T-helper 9 cell (primary cell): ENCODE data around the gene UBAC2.

ENCODE experiments used
- DNase-seq: peaks from one replicate; pipeline ENCODE4 v3.0.0-alpha.2; 2020

The UBAC2 gene

DNA sequence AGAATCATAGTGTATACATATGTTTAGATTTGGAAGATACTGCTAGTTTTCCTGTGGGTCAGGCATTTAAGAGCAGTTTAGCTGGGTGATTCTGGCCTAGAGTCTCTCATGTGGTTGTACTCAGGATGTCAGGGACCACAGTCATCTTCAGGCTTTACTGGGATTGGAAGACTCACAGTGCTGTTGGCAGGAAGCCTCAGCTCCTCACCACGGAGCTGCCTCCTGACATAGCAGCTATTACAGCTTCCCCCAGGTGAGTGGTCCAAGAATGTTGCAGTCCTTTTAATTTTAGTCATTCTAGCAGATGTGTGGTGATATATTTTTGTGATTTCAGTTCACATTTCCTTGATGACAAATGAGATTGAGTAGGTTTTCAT lies 74.4 kb downstream of the UBAC2 start:
- DNase-seq, result no peak

DNA sequence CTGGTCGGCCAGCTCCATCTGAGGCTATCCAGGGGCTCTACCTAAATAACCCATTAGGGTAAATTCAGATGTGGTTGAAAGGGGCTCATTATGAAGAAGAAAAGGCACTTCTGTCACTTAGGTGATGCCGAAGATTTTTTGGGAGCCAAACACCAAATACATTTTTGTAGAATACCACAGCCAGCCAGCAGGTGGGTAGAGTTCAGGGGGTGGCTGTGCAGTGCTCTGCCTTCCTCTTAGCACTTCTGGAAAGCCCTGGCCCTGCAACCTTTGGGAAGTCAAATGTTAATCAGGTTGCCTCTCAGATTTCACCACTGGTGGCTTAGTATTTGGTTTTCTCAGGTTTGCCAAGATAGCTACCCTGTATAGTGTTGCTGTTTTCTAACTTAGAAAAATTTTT lies 76.1 kb downstream of the UBAC2 start:
- DNase-seq, result no peak

DNA sequence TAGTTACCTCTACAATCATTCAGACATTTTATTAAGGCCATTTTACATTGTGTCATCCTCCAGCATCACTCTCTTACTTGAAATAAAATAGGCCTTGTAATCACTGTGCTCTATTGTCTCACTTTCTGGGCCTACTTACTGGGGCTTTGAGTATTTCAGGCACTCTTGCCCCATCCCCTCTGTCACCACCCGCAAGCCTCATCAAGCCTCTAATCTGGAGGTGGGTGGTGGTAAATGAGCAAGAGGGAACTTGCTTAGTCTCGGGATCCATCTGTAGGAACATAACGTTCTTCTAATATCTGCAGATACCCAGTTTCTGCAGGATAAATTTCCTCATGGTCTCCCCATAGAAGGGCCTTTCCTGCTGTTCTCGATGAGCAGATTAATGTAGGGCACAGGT lies 77.0 kb downstream of the UBAC2 start:
- DNase-seq, result no peak

DNA sequence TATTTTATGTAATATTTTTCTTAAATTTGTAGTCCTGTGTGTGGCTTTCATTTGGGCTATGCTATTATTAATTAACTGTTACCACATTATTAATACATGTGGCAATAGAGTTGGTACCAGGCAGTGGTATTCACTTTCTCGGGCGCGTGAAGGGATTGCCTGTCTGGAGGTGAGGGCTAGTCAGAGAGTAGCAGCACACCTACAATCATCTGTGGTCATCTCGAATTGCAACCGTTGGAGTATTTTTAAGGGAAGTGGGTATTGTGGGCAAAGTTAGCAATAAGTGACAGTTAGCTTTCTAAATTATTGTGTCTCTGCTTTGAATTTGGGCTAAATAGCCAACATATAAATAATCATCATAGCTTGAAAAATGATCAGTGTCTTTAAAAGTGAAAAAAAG lies 77.5 kb downstream of the UBAC2 start:
- DNase-seq, result no peak

DNA sequence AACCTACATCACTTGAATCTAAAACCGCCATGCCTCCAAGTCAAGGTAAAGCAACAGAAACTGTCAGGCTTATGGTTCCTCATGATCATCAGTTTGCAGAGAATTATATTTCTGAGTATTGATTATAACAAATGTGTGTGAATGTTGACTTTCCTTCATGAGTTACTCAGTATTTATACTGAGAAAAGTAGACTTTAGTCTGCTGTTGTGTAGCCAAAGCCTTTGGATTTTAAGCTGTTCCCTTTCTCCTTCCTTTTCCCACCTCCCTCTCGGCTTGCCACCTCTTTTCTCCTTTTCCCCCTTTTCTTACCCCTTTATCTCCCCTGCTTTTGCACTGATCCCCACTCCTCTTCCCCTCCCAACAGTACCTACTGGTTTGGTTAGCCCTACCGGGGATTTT lies 78.2 kb downstream of the UBAC2 start:
- DNase-seq, result no peak

DNA sequence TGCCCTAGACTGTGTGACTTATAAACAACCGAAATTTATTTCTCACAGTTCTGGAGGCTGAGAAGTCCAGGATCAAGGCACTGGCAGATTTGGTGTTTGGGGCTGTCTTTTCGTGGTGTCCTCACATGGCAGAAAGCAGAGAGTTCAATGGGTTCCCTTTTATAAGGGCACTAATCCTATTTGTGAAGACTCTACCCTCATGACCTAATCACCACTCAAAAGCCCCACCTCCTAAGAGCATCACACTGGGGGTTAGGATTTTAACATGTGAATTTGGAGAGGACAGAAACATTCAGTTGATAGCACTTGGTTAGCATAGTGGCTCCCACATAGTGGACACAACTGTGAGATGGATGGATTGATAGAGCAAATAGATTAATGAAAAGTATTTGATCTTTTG lies 79.0 kb downstream of the UBAC2 start:
- no peak for DNase-seq

DNA sequence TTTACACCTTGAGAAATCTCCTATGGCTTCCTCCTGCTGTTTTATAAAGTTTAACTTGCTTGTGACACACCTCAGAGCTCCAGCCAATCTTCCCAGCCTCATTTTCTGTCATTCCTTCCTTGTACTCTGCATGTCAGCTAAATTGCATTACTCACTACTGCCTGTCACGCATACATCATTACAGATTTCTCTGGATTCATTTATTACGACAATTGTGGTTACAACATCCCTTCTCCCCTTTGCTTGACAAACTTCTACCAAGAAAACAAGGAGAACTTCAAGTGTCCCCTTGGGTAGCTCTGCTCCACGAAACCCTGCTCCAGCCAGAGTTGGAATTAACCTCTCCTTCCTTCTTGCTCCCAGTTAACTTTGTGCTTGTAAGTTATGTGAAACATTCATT lies 79.5 kb downstream of the UBAC2 start:
- no peak for DNase-seq

DNA sequence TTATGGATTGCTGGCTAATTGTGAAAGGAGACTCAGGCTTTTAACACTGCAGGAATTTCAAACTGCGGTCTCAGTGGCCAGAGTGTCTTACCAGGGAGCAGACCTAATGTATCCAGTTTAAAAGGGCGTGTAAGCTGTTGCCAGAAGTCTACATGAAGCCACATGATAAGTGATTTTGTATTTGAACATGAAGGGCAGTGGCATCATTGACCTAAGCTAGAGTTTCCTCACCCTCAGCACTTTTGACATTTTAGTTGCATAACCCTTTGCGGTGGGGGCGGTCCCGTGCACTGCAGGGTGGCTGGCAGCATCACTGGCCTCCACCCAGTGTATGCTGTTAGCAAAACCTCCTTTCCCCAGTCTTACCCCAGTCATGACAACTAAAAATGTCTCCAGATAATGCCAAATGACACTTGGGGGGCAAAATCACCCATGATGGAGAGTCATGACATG lies 81.2 kb downstream of the UBAC2 start:
- peak; percentile 49 for DNase-seq

DNA sequence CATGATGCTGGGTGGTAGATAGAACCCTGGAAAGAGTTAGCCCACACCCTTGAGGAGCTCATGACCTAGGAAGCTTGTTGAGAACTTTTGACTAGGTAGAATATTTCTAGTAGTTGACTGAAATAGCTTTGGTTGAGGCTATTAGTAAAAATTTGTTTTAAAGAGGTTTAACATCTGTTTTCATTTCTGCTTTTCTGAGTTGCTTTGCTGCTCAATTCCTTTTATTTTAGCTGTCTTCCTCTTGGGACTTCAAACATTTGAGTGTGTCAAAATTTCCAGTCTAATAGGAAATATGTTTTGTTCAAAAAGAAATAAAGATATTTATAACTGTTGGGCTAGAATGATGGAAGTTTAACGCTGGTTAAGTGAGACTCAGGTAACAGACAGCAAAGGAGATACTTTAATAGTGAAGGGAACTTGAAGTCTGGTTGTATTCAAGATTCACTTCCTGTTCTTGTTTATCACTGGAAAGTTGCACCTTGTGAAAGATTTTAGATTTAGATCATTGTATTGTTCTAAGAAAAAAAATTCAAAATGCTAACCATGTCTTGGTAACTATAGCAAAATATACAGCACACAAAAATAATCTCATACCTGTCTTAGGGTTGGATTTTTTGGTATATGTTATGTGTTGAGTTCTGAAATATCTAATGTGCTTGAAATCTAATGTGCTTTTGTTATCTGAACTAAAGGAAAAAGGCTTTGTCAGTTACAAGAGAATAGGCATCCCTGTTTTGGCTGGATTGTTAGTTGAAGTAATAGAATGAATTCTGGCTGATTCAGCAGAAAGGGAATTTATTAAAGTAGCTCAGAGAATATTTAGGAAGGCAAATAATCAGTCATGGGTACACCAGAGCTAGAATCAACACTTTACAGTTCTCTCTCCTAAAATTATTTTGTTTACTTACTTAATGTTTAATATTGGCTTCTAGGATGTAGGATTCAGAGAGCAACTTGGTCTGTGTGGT lies 81.9 kb downstream of the UBAC2 start:
- no peak for DNase-seq

DNA sequence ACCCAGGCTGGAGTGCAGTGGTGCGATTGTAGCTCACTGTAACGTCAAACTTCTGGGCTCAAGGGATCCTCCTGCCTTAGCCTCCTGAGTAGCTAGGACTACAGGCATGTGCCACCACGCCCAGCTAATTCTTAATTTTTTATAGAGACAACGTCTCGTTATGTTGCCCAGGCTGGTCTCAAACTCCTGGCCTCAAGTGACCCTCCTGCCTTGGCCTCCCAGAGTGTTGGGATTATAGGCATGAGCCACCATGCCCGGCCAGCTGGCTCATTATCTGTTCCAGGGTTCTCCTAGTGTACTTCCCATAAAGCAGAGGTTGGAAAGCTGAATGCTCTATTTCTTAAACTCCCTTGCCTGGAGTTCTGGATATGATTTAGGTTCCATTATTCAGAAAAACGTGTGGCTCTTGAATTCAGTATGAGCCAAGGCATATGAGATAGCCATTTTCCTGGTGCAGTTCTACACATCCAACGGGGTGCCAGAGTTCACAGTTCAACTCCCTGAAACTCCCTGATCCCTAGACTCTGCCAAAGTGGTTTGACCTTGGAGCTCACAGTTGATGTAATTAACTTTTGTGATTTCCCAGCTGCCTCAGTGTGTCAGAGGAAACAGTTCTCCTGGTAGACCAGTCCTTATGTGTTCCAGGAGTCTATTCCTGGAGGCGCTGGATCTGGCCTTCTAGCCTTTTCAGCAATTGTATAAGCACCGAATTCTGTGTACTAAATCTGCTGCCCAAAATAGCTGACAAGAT lies 85.0 kb downstream of the UBAC2 start:
- DNase-seq, result no peak

DNA sequence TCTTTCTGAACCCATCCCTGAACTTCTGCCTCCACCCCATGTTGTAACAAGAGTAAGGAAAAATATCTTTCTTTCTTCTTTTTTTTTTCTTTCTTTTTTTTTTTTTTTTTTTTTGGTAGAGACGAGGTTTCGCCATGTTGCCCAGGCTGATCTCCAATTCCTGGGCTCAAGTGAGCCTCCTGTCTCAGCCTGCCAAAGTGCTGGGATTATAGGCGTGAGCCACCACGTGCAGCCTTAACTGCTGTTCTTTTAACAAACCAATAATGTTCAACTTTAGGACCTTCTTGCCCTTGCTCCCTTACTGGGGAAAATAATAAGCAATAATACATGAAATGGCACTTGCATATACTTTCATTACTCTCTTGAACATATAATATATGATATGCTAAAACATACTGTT lies 86.9 kb downstream of the UBAC2 start:
- DNase-seq, result no peak

DNA sequence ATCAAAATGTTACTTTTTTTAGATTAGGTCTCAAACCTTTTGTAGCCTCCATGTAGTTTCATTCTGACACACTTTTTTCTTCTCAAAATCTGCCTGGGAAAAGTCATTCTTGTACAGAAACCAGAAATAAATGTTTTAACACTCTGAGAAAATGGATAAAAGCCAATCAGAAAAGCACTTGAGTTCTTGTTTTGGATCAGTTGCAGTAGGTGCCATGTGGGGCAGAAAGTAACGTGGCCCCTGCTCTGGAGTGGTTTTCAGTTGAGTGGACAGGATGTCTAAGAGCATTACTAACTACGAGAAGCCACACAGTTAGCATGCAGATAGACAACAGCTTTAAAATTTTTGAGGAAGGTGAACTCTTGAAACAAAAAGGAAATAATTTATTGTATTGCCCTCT lies 87.4 kb downstream of the UBAC2 start:
- no peak for DNase-seq

DNA sequence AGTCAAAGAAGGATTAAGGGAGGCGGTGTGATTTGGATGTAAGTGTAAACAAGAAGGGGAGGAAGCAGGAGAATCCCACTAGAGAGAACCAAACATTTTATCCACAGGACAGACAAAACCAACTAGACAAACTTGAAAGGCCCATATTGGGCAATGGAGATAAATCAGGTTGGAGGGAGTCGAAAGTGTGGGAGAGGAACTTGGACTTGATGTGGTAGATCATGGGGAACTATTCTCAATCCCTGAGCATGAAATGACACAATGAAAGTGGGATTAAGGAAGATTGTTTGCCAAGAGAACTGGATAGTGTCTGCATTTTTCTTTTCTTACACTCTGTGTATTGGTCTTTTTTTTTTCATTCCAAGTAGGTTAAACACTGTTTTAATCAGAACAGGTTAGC lies 88.6 kb downstream of the UBAC2 start:
- DNase-seq, result no peak

DNA sequence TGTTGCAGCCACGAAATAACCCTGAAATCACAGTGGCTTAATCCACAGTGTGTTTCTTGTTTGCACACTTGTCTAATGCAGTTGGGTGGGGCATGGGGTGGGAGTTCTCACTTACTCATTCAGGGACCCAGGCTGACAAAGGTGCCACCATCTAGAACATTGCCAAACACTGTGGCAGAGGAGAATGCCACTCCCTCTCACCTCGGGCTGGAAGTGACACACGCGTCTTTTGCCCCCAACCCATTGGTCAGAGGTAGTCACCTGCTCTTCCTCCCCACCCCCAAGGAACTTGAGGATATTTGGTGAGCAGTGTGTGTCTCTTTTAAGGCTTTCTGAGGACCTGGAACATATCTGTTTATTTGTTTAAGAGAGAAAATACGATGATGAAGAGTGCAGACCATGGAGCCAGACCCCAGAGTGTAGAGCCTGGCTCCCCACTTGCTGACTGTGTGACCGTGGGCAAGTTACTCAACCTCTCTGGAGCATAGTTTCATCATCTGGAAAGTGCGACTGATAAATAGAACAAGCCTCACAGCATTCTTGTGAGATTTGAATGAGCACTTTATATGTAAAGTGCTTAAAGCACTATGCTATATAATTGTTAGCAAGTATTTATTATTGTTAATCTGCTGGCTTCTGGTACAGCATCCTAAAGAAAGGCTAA lies 89.2 kb downstream of the UBAC2 start:
- no peak for DNase-seq

DNA sequence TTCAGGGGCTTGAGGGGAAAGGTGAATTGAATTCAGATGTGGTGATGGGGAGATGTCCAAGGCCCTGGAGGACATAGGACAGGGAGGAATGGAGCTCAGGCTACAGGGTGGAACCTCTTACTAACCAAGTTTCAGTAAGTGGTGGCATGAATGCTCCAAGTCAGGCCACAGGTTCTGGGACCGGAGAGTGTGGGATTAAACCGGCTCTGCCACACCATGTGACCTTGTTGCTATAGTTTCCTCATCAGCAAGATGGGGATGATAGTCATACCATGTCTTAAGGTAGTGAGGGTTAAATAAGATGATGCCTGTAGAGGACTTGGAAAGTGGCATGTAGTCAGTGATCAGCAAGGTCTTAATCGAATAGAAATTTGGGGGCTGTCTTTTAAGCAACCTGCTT lies 90.2 kb downstream of the UBAC2 start:
- DNase-seq, result no peak

DNA sequence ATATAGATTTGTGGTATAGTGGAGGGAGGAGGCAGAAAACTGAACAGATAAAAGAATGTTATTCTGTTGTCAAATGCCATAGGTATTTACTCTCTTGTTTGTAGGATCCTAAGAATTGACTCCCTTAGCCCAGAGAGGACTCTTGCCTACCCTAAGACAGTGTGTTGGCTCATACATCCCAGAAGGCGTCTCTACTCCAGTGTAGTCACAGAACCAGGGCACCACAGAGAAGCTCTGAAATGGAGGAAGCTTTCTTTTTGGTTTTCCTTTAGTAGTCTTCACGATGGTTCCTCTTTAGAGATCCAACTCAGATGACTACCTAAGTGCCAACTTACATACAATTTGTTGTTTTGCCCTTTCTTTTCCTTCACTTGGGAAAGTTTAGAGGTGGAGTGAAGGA lies 92.5 kb downstream of the UBAC2 start:
- DNase-seq, result no peak

DNA sequence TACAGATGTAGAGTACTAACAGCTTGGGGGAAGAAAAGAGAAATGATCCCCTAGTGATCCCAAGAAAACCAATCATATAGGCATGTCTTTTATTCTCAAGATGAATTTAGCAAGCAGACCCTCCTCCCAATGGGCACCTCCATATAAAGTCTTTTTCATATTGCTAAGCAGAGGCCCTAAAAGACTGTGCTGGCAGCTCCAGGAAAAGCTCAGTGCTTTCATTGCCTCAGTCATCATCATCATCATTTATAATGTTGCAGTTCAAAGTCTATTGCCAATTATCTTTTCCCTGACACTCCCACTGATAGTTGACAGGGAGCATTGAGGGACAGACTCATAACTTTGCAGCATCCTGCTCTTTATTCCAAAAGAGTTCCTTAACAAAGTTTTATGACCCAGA lies 93.5 kb downstream of the UBAC2 start:
- no peak for DNase-seq

DNA sequence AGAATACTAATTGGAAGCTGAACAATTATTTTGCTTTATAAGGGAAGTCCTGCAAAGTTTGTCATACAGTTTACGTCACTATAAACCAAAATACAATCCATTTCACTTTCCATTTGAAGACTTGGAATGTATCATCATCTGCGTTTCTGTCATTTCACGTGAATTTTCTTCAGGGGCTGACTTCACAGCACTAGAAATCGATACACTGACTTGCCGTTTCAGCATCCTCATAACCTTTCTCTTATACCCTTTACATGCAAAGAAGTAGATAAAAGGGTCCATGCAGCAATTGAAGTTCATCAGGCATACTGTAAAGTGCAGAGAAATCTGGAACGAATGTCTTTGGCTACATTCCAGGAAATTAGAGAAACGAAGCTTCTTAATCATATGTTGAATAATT lies 94.3 kb downstream of the UBAC2 start:
- no peak for DNase-seq

DNA sequence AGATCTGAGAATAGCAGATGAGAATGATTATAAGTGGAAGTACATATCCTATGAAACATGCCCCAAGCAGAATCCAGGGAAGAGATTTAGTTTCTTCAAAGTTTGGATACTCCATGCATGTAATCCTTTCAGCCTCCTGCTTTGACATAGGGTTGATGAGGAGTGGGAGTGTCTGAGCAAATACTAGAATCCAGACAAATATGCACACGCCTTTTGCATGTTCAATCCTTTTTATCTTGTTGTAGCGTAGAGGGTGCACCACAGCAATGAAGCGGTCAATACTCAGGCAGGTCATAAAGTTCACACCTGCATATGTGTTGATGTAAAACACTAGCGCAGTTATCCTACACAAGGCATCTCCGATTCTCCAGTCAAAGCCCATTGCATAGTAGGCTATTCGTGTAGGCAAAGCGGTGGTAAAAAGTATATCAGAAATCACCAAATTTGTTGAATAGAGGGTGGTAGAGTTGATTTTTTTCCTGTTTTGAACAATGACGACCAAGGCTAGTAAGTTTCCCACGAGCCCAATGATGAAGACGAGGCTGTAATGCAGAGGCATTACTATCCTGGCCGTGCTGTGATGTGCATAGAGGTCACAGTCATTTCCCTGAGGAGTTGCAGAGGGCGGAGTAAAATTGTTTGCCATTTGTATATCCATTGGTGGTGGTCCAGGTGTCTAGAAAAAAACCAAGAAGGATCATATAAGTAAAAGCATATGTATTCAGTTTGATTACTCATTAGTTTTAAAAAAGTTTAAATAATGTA lies 95.0 kb downstream of the UBAC2 start:
- DNase-seq, result no peak

DNA sequence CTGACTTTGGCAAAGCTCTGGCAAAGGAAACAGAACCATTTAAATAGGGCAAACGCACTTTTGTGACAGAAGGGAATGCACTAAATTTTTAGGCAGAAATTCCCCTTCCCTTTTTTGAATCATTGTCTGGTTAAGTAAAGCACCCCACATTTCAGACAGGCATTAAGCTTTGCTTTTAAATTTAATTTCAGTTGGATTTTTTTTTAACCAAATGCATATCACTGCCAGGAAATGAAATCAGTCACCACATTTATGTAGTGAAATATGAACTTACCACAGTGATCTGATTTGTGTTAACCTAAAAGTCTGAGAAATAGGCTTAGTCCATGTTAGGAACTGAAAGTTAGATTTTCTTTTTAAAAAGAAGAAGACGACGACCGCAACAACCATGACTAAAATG lies 95.7 kb downstream of the UBAC2 start:
- no peak for DNase-seq

DNA sequence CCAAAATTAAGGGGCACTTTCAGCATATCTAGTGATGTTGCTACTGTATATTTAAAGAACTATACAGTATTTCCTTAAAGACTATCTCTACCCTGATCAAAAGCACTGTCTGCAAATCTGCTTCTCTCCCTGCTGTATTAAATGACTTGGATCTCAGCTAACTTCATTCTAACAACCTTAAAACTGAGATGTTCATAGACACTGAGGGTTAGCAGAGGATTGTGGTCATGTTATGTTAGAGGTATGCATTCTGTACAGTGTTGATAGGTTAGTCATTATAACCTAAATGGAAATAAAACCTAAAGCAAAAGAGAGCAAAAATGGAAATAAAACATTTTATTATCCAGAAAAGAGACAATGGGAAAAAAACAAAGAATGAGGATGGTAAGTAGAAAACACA lies 96.7 kb downstream of the UBAC2 start:
- DNase-seq, result no peak

DNA sequence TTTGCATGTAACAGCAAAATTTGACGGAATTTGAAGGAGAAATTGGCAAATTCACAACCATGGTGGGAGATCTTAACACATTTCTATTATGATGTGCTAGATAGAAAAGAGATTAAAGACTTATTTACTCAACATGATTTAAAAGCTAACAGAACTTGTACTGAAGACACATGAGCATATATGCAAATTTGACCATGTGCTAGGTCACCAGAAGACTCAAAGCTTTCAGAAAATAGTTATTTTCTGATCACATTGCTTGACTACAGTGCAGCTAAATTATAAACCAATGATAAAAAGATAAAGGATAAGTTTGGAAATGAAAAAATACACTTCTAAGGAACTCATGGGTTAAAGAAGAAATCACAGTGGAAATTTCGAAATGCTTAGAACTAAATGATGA lies 97.4 kb downstream of the UBAC2 start:
- no peak for DNase-seq
